Measurements from ENCODE around the gene ADAMTS8. TPM values are rescaled to one million over a fixed set of nuclear protein-coding genes. Genes with fewer than 3 reads are reported as not detected.
A peak's percentile ranks its signal among the peaks of the same experiment; 100 is the strongest.

Gene ADAMTS8
- total and polyA plus RNA-seq, 2 donors (not counting 1 experiment from before 2014, with no cell fraction given) = 15.0 to 18.8 TPM

DNA sequence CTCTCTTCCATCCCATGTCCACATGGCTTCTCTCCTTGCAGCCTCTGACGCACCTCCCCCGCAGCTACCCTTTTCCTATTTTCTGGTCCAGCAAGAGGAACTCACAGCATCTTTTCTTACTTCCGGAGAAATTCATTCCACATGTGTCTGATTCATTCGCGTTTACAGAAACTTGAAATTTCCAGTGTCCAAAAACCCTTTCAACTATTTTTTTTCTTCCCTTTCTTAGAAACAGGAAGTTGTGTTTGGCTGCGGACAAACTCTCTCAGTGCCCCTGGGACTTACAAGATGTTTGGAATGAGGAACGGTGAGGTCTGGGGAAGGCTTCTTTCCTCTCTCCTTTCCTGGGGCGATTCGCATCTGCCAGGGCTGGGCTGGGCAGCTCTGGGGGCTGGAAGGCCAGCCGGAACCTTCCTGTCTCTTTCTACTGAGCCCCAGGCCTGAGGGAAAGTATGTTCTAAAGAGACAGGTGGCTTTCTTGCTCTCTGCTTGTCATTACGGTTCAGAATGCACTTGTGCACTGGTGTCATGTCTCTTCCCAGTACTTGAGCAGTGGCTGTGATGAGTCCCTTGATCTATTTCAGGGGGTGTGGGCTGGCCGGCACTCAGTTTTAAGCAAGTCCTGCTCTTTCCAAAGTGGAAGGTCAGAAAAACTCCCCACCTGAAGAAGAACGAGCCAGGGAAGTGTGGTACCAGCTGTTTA lies 27.5 kb downstream of the ADAMTS8 start:
- peak; percentile 64 to 76 for DNase-seq (ENCODE audit: low read depth in 2 of 2)
- H3K9me3 ChIP-seq (ENCODE audit: control insufficient read depth, insufficient read depth, low read depth, low read length) = no peaks in the 10 kb centered on the region
- peak overlapping the region; percentile 57 for H2AFZ ChIP-seq (ENCODE audit: low read length)
- no peaks in the 10 kb centered on the region for H3K79me2 ChIP-seq (ENCODE audit: control insufficient read depth, insufficient read depth, low read length)
- no peaks in the 10 kb centered on the region for H3K27me3 ChIP-seq (ENCODE audit: control insufficient read depth, insufficient read depth, low read length)
- peak overlapping the region; percentile 88 for H3K27ac ChIP-seq (ENCODE audit: insufficient read depth, low read length)
- H4K20me1 ChIP-seq (ENCODE audit: control insufficient read depth, extremely low read depth, insufficient read depth, low read length) = no peaks in the 10 kb centered on the region
- peak overlapping the region in 1 of 4 experiments; percentile 31 for H3K4me3 ChIP-seq (replicated peaks in 1 of 4; ENCODE audit: control extremely low read depth in 1 of 4, insufficient read depth in 1 of 4, low read depth in 3 of 4, low read length in 4 of 4)
- H3K4me1 ChIP-seq (ENCODE audit: control insufficient read depth, extremely low read depth, insufficient read depth, low read length) = peaks cover 32% of the 10 kb centered on the region
- H3K9ac ChIP-seq (ENCODE audit: insufficient read depth, low read length) = peak overlapping the region; percentile 26
- no peak for TF ChIP-seq EZH2 (IDR thresholded peaks at IDR 0.05; ENCODE audit: low read length, missing control alignments)
- TF ChIP-seq, protein P1, sequence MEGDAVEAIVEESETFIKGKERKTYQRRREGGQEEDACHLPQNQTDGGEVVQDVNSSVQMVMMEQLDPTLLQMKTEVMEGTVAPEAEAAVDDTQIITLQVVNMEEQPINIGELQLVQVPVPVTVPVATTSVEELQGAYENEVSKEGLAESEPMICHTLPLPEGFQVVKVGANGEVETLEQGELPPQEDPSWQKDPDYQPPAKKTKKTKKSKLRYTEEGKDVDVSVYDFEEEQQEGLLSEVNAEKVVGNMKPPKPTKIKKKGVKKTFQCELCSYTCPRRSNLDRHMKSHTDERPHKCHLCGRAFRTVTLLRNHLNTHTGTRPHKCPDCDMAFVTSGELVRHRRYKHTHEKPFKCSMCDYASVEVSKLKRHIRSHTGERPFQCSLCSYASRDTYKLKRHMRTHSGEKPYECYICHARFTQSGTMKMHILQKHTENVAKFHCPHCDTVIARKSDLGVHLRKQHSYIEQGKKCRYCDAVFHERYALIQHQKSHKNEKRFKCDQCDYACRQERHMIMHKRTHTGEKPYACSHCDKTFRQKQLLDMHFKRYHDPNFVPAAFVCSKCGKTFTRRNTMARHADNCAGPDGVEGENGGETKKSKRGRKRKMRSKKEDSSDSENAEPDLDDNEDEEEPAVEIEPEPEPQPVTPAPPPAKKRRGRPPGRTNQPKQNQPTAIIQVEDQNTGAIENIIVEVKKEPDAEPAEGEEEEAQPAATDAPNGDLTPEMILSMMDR (conservative IDR thresholded peaks at IDR 0.05 in 1 of 2, IDR thresholded peaks at IDR 0.05 in 1 of 2; ENCODE audit: low read depth in 1 of 2, low read length in 2 of 2) = no peak
- peak overlapping the region; percentile 60 for H3K4me2 ChIP-seq (ENCODE audit: extremely low read depth, insufficient read depth, low read length)
- H3K36me3 ChIP-seq (ENCODE audit: control insufficient read depth, insufficient read depth, low read length) = no peaks in the 10 kb centered on the region

- H3K27me3 ChIP-seq (ENCODE audit: control insufficient read depth, insufficient read depth, low read length) = peaks cover 2% of the 10 kb centered on the region
- TF ChIP-seq, protein P1 (conservative IDR thresholded peaks at IDR 0.05 in 1 of 2, IDR thresholded peaks at IDR 0.05 in 1 of 2; ENCODE audit: low read depth in 1 of 2, low read length in 2 of 2) = no peak
- TF ChIP-seq EZH2 (IDR thresholded peaks at IDR 0.05; ENCODE audit: low read length, missing control alignments) = no peak
- H3K36me3 ChIP-seq (ENCODE audit: control insufficient read depth, insufficient read depth, low read length) = no peaks in the 10 kb centered on the region
- H3K4me1 ChIP-seq (ENCODE audit: control insufficient read depth, extremely low read depth, insufficient read depth, low read length) = peaks cover 30% of the 10 kb centered on the region
- H3K27ac ChIP-seq (ENCODE audit: insufficient read depth, low read length) = no peak overlapping the region
- H3K79me2 ChIP-seq (ENCODE audit: control insufficient read depth, insufficient read depth, low read length) = no peaks in the 10 kb centered on the region
- H3K9ac ChIP-seq (ENCODE audit: insufficient read depth, low read length) = no peak overlapping the region
- H2AFZ ChIP-seq (ENCODE audit: low read length) = no peak overlapping the region
- H3K4me2 ChIP-seq (ENCODE audit: extremely low read depth, insufficient read depth, low read length) = no peak overlapping the region
- DNase-seq (ENCODE audit: low read depth in 2 of 2) = no peak
- no peak overlapping the region for H3K4me3 ChIP-seq (replicated peaks in 1 of 4; ENCODE audit: control extremely low read depth in 1 of 4, insufficient read depth in 1 of 4, low read depth in 3 of 4, low read length in 4 of 4)
- no peaks in the 10 kb centered on the region for H3K9me3 ChIP-seq (ENCODE audit: control insufficient read depth, insufficient read depth, low read depth, low read length)
- H4K20me1 ChIP-seq (ENCODE audit: control insufficient read depth, extremely low read depth, insufficient read depth, low read length) = no peaks in the 10 kb centered on the region
Observed at GRCh38 chr11:130399196-130399595, 29.2 kb downstream of the ADAMTS8 start.

DNA sequence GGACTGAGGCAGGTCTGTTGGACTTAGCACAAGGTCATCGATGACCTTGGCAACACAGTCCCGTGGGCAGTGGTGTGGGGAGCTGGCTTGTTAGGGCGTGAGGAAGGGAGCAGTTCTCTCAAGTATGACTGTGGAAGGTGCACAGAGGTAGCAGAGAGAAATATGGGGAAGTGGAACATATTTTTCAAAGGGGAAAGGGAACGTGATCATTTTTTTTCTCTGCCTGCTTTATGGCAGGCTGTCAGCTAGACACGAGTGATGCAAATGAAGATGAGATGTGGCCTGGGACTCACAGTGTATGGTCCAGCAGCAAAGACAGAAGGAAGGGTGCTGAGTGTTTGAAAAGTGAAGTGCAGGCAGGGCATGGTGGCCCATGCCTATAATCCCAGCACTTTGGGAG lies 30.6 kb downstream of the ADAMTS8 start:
- no peak for DNase-seq (ENCODE audit: low read depth in 2 of 2)
- H3K9ac ChIP-seq (ENCODE audit: insufficient read depth, low read length) = no peak overlapping the region
- H3K27me3 ChIP-seq (ENCODE audit: control insufficient read depth, insufficient read depth, low read length) = peaks cover 2% of the 10 kb centered on the region
- no peak overlapping the region for H3K4me3 ChIP-seq (replicated peaks in 1 of 4; ENCODE audit: control extremely low read depth in 1 of 4, insufficient read depth in 1 of 4, low read depth in 3 of 4, low read length in 4 of 4)
- TF ChIP-seq, protein P1 (conservative IDR thresholded peaks at IDR 0.05 in 1 of 2, IDR thresholded peaks at IDR 0.05 in 1 of 2; ENCODE audit: low read depth in 1 of 2, low read length in 2 of 2) = no peak
- no peak for TF ChIP-seq EZH2 (IDR thresholded peaks at IDR 0.05; ENCODE audit: low read length, missing control alignments)
- no peak overlapping the region for H2AFZ ChIP-seq (ENCODE audit: low read length)
- no peaks in the 10 kb centered on the region for H3K79me2 ChIP-seq (ENCODE audit: control insufficient read depth, insufficient read depth, low read length)
- no peaks in the 10 kb centered on the region for H4K20me1 ChIP-seq (ENCODE audit: control insufficient read depth, extremely low read depth, insufficient read depth, low read length)
- H3K27ac ChIP-seq (ENCODE audit: insufficient read depth, low read length) = no peak overlapping the region
- no peaks in the 10 kb centered on the region for H3K36me3 ChIP-seq (ENCODE audit: control insufficient read depth, insufficient read depth, low read length)
- no peaks in the 10 kb centered on the region for H3K9me3 ChIP-seq (ENCODE audit: control insufficient read depth, insufficient read depth, low read depth, low read length)
- H3K4me2 ChIP-seq (ENCODE audit: extremely low read depth, insufficient read depth, low read length) = no peak overlapping the region
- H3K4me1 ChIP-seq (ENCODE audit: control insufficient read depth, extremely low read depth, insufficient read depth, low read length) = peaks cover 19% of the 10 kb centered on the region
